Erythroblast (primary cell): ENCODE measurements around the gene TEX2.

ENCODE experiments used
- DNase-seq, 2 experiments: peaks; one replicate each; lab custom pipeline; 2025; lab: John Stamatoyannopoulos, UW
- GATA1 ChIP-seq: IDR thresholded peaks from 2 replicates; pipeline ENCODE4 v1.6.1; 2011; ENCODE audit warnings: low read depth, mild to moderate bottlenecking, control low read depth, low read length, moderate library complexity
- POLR2A ChIP-seq: IDR thresholded peaks from 2 replicates; pipeline ENCODE4 v1.6.1; 2011; ENCODE audit warnings: mild to moderate bottlenecking, low read length

TEX2 gene

GRCh38 chr17:64165347-64165746, 97.7 kb downstream of the TEX2 start:
- TF ChIP-seq POLR2A, result no peak
- TF ChIP-seq GATA1, result no peak
- no peak for DNase-seq

GRCh38 chr17:64164596-64165285, 98.3 kb downstream of the TEX2 start:
- TF ChIP-seq GATA1, result no peak
- no peak for TF ChIP-seq POLR2A
- DNase-seq, result peak; percentile 63 to 88

GRCh38 chr17:64163468-64163867, 99.6 kb downstream of the TEX2 start:
- TF ChIP-seq POLR2A (no peak), GATA1 (no peak)
- DNase-seq, result no peak

- TF ChIP-seq GATA1 (no peak), POLR2A (no peak)
- no peak for DNase-seq
These were observed 100.5 kb downstream of the TEX2 start for GRCh38 chr17:64162554-64162953.

GRCh38 chr17:64161380-64162176, 101.5 kb downstream of the TEX2 start:
- TF ChIP-seq POLR2A (no peak), GATA1 (no peak)
- peak; percentile 28 to 35 for DNase-seq

- DNase-seq, result no peak
- no peak for TF ChIP-seq GATA1
- no peak for TF ChIP-seq POLR2A
These were observed 102.7 kb downstream of the TEX2 start for GRCh38 chr17:64160378-64160777.

- TF ChIP-seq POLR2A (no peak), GATA1 (no peak)
- DNase-seq, result no peak
These were observed 104.0 kb downstream of the TEX2 start for GRCh38 chr17:64158831-64159590.

- TF ChIP-seq POLR2A (no peak), GATA1 (no peak)
- no peak for DNase-seq
These were observed 104.7 kb downstream of the TEX2 start for GRCh38 chr17:64158406-64158805.

- DNase-seq, result no peak
- TF ChIP-seq POLR2A, result no peak
- no peak for TF ChIP-seq GATA1
These were observed 105.3 kb downstream of the TEX2 start for GRCh38 chr17:64157669-64158180.

- no peak for TF ChIP-seq POLR2A
- TF ChIP-seq GATA1, result no peak
- DNase-seq, result no peak
These were observed 106.4 kb downstream of the TEX2 start for GRCh38 chr17:64156670-64157069.

- TF ChIP-seq GATA1 (no peak), POLR2A (no peak)
- DNase-seq, result no peak
These were observed 107.1 kb downstream of the TEX2 start for GRCh38 chr17:64155751-64156544.

- TF ChIP-seq POLR2A, result no peak
- no peak for DNase-seq
These were observed 107.9 kb downstream of the TEX2 start for GRCh38 chr17:64155129-64155528.

GRCh38 chr17:64154717-64155116, 108.3 kb downstream of the TEX2 start:
- DNase-seq, result no peak
- no peak for TF ChIP-seq GATA1
